Endothelial cell of umbilical vein (primary cell): ENCODE measurements around the gene MEF2C. TPM values are rescaled to one million over a fixed set of nuclear protein-coding genes. Genes with fewer than 3 reads are reported as not detected.

ENCODE experiments used
- BruUV-seq: library from RNA; stranded (reverse); fragments of 400-500 nt; replicated peaks from 2 replicates; lab custom pipeline; 2021; lab: Mats Ljungman, UMichigan
- CTCF ChIA-PET: fragments of 300-600, 350-600 bp; sonication (Branson Sonifier 250); formaldehyde crosslinking; loops from one replicate; lab custom pipeline; 2021; ENCODE audit warnings: antibody characterized with exemption, inconsistent platforms; lab: Charles Lee
- POLR2A ChIA-PET: fragments of 300-600, 350-600 bp; sonication (Branson Sonifier 250); formaldehyde crosslinking; loops from one replicate; lab custom pipeline; 2021; ENCODE audit warnings: antibody characterized with exemption, inconsistent platforms; lab: Charles Lee
- DNase-seq: peaks from one replicate; pipeline ENCODE4 v3.0.0-alpha.2; 2011; ENCODE audit warnings: low read depth, low spot score
- FAIRE-seq: peaks from 2 replicates; lab custom pipeline; 2011; peaks lifted over from hg19 to GRCh38; lab: Jason Lieb, UNC
- H2AFZ ChIP-seq: 2 replicates; pipeline ENCODE4 v1.6.0; 2012; ENCODE audit warnings: low read depth, low read length, control low read depth, inconsistent platforms
- H3K27ac ChIP-seq: 2 replicates; pipeline ENCODE4 v1.5.1; 2011; ENCODE audit warnings: low read depth, mild to moderate bottlenecking, control low read depth, low read length, moderate library complexity; ENCODE audit not compliant: insufficient read depth
- H3K27me3 ChIP-seq, 2 experiments: 2 replicates each; pipeline versions ENCODE4 v1.6.0 to v1.6.1; 2011; ENCODE audit warnings: low read length in 2 of 2, mixed read lengths in 1 of 2; ENCODE audit not compliant: control insufficient read depth in 2 of 2, insufficient read depth in 2 of 2
- H3K36me3 ChIP-seq, 2 experiments: 2 replicates in 1 of 2; 3 replicates in 1 of 2; pipeline ENCODE4 v1.5.1; 2011; ENCODE audit warnings: low read length in 2 of 2, mild to moderate bottlenecking in 1 of 2, moderate library complexity in 1 of 2; ENCODE audit not compliant: control insufficient read depth in 2 of 2, insufficient read depth in 2 of 2; ENCODE audit errors: extremely low read depth in 1 of 2
- H3K4me1 ChIP-seq: 3 replicates; pipeline ENCODE4 v1.5.1; 2011; ENCODE audit warnings: mild to moderate bottlenecking, low read length; ENCODE audit not compliant: control insufficient read depth, insufficient read depth; ENCODE audit errors: extremely low read depth
- H3K4me2 ChIP-seq: 2 replicates; pipeline ENCODE4 v1.6.1; 2011; ENCODE audit warnings: low read length, control low read depth, mixed read lengths; ENCODE audit not compliant: insufficient read depth
- H3K4me3 ChIP-seq, 3 experiments: fragments of 200-600 bp in 1 of 3; sonication (generic), shearing (Covaris generic) in 1 of 3; replicated peaks in 1 of 3; 2 replicates each; pipeline ENCODE4 v1.5.1; 2011 to 2016; ENCODE audit warnings: control low read depth in 3 of 3, low read length in 3 of 3, mild to moderate bottlenecking in 2 of 3, inconsistent platforms in 1 of 3, low read depth in 1 of 3, moderate library complexity in 1 of 3; ENCODE audit not compliant: insufficient read depth in 1 of 3
- H3K79me2 ChIP-seq: 2 replicates; pipeline ENCODE4 v1.6.0; 2012; ENCODE audit warnings: low read length, inconsistent platforms; ENCODE audit not compliant: control insufficient read depth, insufficient read depth
- H3K9ac ChIP-seq: replicated peaks from 2 replicates; pipeline ENCODE3; 2011; ENCODE audit warnings: low read length, control low read depth; ENCODE audit not compliant: insufficient read depth; ENCODE audit errors: extremely low read depth
- H3K9me1 ChIP-seq: replicated peaks from 3 replicates; pipeline ENCODE4 v1.6.0; 2011; ENCODE audit warnings: mild to moderate bottlenecking, low read length; ENCODE audit not compliant: control insufficient read depth, insufficient read depth; ENCODE audit errors: extremely low read depth
- H3K9me3 ChIP-seq: replicated peaks from 2 replicates; pipeline ENCODE4 v1.5.1; 2012; ENCODE audit warnings: low read length, inconsistent platforms; ENCODE audit not compliant: control insufficient read depth, insufficient read depth
- H4K20me1 ChIP-seq: replicated peaks from 2 replicates; pipeline ENCODE3; 2011; ENCODE audit warnings: mild to moderate bottlenecking, low read length; ENCODE audit not compliant: control insufficient read depth, insufficient read depth; ENCODE audit errors: extremely low read depth
- FOS ChIP-seq: IDR thresholded peaks from 2 replicates; pipeline ENCODE4 v1.6.1; 2011; ENCODE audit warnings: mild to moderate bottlenecking, low read length, moderate library complexity, borderline replicate concordance; ENCODE audit not compliant: insufficient read depth
- POLR2A ChIP-seq: IDR thresholded peaks from 2 replicates; pipeline ENCODE4 v1.6.1; 2012; ENCODE audit warnings: low read depth, mild to moderate bottlenecking, control low read depth, low read length
- POLR2AphosphoS5 ChIP-seq: IDR thresholded peaks from 2 replicates; pipeline ENCODE4 v1.6.1; 2012; ENCODE audit warnings: low read depth, mild to moderate bottlenecking, control low read depth, low read length, moderate library complexity; ENCODE audit not compliant: insufficient read depth
- dilution Hi-C: fragments of 300-500 bp; cut with MboI; formaldehyde crosslinking; loops from one replicate; pipeline ENCODE4 v1.15.0; 2019; ENCODE audit warnings: low sequenced_read_pairs; ENCODE audit not compliant: extremely low pct_ligation_motif_present
- intact Hi-C: fragments of 100-400 bp; cut with micrococcal nuclease; formaldehyde crosslinking; loops from one replicate; pipeline ENCODE4 v1.10.0; 2022
- polyA plus RNA-seq, 4 experiments: library from polyadenylated mRNA; depleted of rRNA in 3 of 4; stranded (reverse) in 3 of 4; unstranded in 1 of 4; fragments of >200 nt; gene quantifications; 2 replicates each; pipeline versions ENCODE4 v1.2.1 to v1.2.3, GENCODE V29; 2011 to 2012; ENCODE audit warnings: missing spikeins in 1 of 4
- total RNA-seq: library from RNA; stranded (reverse); gene quantifications from 2 replicates; pipeline ENCODE4 v1.2.3, GENCODE V29; 2021
- TF ChIP-seq, protein P1 (sequence below), 2 donors: IDR thresholded peaks; 1 replicate in 1 of 2; 2 replicates in 1 of 2; pipeline ENCODE4 v1.5.1; 2011; ENCODE audit warnings: low read length in 2 of 2, mild to moderate bottlenecking in 2 of 2, moderate library complexity in 2 of 2, control low read depth in 1 of 2, inconsistent platforms in 1 of 2, low read depth in 1 of 2; ENCODE audit not compliant: insufficient read depth in 1 of 2; ENCODE audit errors: extremely low read depth in 1 of 2

Gene MEF2C
- total and polyA plus RNA-seq, 2 donors (not counting 3 experiments of a cell fraction or from before 2014, with no cell fraction given) = 21.2 to 67.7 TPM

DNA sequence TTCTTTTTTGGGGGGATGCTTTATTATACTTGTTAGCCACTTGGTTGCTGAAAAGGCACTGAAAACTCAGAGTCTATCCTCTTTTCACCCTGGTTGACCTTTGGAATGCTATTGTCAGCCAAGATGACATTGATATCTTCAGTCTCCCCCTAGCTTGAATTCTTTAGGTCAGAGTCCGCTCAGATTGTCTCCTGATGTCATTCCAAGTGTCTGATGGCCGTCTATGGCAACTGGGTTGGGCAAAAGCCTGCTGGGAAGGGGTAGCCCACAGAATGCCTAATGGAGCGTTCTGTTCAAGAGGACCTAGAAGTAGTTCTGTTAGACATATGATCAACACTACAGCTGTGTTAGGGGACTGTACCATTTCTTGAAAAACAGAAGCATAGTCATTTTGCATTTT lies 9.7 kb upstream of the MEF2C start:
- no peaks in the 10 kb centered on the region for H3K9me3 ChIP-seq
- ChIA-PET POLR2A (interaction anchor here (0.6 kb wide), 1 partner anchor 8 kb away, joined by 4 read pairs; no protein-coding TSS in a partner anchor), CTCF (no interaction called here)
- no peak overlapping the region for H3K4me3 ChIP-seq
- DNase-seq = no peak
- no peak for FAIRE-seq
- H3K4me1 ChIP-seq = peaks cover 4% of the 10 kb centered on the region
- H3K27me3 ChIP-seq = no peaks in the 10 kb centered on the region
- intact Hi-C loops (no loop called here), dilution Hi-C loops (no loop called here)
- no peaks in the 10 kb centered on the region for H3K79me2 ChIP-seq
- H2AFZ ChIP-seq = no peak overlapping the region
- BruUV-seq = no TSS peak
- no peak overlapping the region for H3K27ac ChIP-seq
- TF ChIP-seq, protein P1, sequence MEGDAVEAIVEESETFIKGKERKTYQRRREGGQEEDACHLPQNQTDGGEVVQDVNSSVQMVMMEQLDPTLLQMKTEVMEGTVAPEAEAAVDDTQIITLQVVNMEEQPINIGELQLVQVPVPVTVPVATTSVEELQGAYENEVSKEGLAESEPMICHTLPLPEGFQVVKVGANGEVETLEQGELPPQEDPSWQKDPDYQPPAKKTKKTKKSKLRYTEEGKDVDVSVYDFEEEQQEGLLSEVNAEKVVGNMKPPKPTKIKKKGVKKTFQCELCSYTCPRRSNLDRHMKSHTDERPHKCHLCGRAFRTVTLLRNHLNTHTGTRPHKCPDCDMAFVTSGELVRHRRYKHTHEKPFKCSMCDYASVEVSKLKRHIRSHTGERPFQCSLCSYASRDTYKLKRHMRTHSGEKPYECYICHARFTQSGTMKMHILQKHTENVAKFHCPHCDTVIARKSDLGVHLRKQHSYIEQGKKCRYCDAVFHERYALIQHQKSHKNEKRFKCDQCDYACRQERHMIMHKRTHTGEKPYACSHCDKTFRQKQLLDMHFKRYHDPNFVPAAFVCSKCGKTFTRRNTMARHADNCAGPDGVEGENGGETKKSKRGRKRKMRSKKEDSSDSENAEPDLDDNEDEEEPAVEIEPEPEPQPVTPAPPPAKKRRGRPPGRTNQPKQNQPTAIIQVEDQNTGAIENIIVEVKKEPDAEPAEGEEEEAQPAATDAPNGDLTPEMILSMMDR (IDR thresholded peaks at IDR 0.05; ENCODE audit: extremely low read depth in 1 of 2, insufficient read depth in 1 of 2, low read depth in 1 of 2, low read length in 2 of 2) = no peak
- TF ChIP-seq FOS = no peak
- H4K20me1 ChIP-seq = no peaks in the 10 kb centered on the region
- H3K9ac ChIP-seq = no peak overlapping the region
- no peaks in the 10 kb centered on the region for H3K36me3 ChIP-seq
- H3K9me1 ChIP-seq = no peaks in the 10 kb centered on the region
- no peak overlapping the region for H3K4me2 ChIP-seq

DNA sequence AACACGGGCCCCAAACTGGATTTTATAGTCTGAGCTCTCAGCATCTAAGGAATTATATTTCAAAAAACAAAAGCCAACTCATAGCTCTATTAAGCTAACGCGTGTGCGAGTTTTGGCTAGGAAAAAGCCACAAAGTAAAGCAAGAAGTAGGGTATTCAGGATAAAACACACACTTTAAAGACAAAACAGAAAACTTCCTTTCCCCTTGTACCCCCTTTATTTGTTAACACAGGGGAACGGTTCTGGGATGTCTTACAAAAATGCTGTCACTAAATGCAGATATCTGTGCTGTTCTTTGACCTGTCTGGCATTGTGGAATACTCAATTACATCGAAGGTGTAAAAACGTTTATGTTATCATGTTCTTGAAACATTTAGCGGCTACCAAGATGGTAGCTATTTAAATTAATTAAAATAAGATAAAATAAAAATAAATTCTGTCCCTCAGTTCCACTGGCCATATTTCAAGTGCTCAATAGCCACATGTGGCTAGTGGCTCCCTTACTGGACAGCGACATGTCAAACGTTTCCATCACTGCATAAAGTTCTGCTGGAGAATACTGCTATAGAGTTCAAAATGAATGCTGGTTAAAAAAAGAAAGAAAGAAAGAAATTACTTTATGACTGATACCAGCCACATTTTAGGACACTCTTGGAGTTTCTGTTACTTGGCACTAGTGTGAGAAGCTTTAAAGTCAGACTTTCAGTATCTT lies 7.2 kb upstream of the MEF2C start:
- H3K79me2 ChIP-seq = no peaks in the 10 kb centered on the region
- H3K36me3 ChIP-seq = no peaks in the 10 kb centered on the region
- H3K9ac ChIP-seq = peak overlapping the region; percentile 79
- DNase-seq (no peak), FAIRE-seq (peak; percentile 21)
- intact Hi-C loops (no loop called here), dilution Hi-C loops (no loop called here)
- no peak for TF ChIP-seq POLR2A
- TF ChIP-seq POLR2AphosphoS5 = no peak
- ChIA-PET POLR2A (interaction anchor here (0.6 kb wide), 1 partner anchor 20 kb away, joined by 4 read pairs; no protein-coding TSS in a partner anchor), CTCF (interaction anchor here (0.7 to 2.9 kb wide), 3 partner anchors 120 to 166 kb away, joined by 3 to 33 read pairs (median 4); no protein-coding TSS in a partner anchor)
- H3K4me3 ChIP-seq = peak overlapping the region; percentile 47 to 64 (median 52)
- no peaks in the 10 kb centered on the region for H3K9me3 ChIP-seq
- peak overlapping the region; percentile 33 for H3K27ac ChIP-seq
- peak overlapping the region; percentile 99 for H3K4me2 ChIP-seq
- H2AFZ ChIP-seq = peak overlapping the region; percentile 82
- H3K4me1 ChIP-seq = peaks cover 6% of the 10 kb centered on the region
- H3K9me1 ChIP-seq = no peaks in the 10 kb centered on the region
- BruUV-seq = no TSS peak
- H3K27me3 ChIP-seq = no peaks in the 10 kb centered on the region
- no peaks in the 10 kb centered on the region for H4K20me1 ChIP-seq
